Right lobe of liver (tissue), 6 donors: ENCODE results near the gene SOCS3. TPM values are rescaled to one million over a fixed set of nuclear protein-coding genes. Genes with fewer than 3 reads are reported as not detected.

Experiments
- ATAC-seq, 4 donors: fragments of 200-7000 bp; cut with Tn5 transposase; one replicate each; pipeline ENCODE4 v1.9.1; 2020; ENCODE audit warnings: mild to moderate bottlenecking in 4 of 4, moderate library complexity in 4 of 4
- DNase-seq, 3 donors: peaks; one replicate each; pipeline ENCODE4 v3.0.0-alpha.2; 2020
- H3K27ac ChIP-seq, 3 donors: fragments of 200-600 bp; one replicate each; pipeline ENCODE4 v1.8.0; 2022
- H3K27me3 ChIP-seq, 2 donors: fragments of 200-600 bp; one replicate each; pipeline ENCODE4 v1.8.0; 2022
- H3K36me3 ChIP-seq, 4 donors: fragments of 200-600 bp; sonication (generic) in 1 of 4; one replicate each; pipeline versions ENCODE4 v1.5.1 to v1.8.0; 2017 to 2022; ENCODE audit warnings: control low read depth in 1 of 4
- H3K4me1 ChIP-seq, 4 donors: fragments of 200-600 bp; sonication (generic) in 1 of 4; one replicate each; pipeline versions ENCODE4 v1.5.1 to v1.8.0; 2017 to 2022; ENCODE audit warnings: control low read depth in 1 of 4
- H3K4me3 ChIP-seq, 3 donors: fragments of 200-600 bp; one replicate each; pipeline ENCODE4 v1.8.0; 2022
- H3K9me3 ChIP-seq, 4 donors: fragments of 200-600 bp; sonication (generic) in 1 of 4; one replicate each; pipeline versions ENCODE4 v1.5.1 to v1.8.0; 2017 to 2022; ENCODE audit warnings: control low read depth in 1 of 4
- CTCF ChIP-seq, 4 donors: fragments of 200-600 bp in 3 of 4; fragments of 450-650 bp in 1 of 4; IDR thresholded peaks; one replicate each; pipeline versions ENCODE4 v1.5.1 to v1.8.0; 2016 to 2022; ENCODE audit warnings: antibody characterized with exemption in 4 of 4, mild to moderate bottlenecking in 2 of 4
- POLR2A ChIP-seq: fragments of 450-650 bp; IDR thresholded peaks from one replicate; pipeline ENCODE4 v1.6.1; 2017; ENCODE audit warnings: antibody characterized with exemption, mild to moderate bottlenecking
- WGBS: methylation state at CpG from one replicate; pipeline ENCODE4 v1.1.6; 2018; ENCODE audit warnings: low coverage, low lambda C conversion rate; ENCODE audit not compliant: insufficient coverage; ENCODE audit errors: missing lambda C conversion rate; 5-methylcytosine and 5-hydroxymethylcytosine counted together
- intact Hi-C, 2 donors: fragments of 100-400 bp; cut with DNase I; formaldehyde crosslinking; loops; one replicate each; pipeline versions ENCODE4 v1.11.2 to v1.14.1; 2022
- small RNA-seq, 2 experiments: library from RNA; depleted of rRNA; stranded (forward); fragments of <200 nt; gene quantifications; one replicate each; pipeline ENCODE3, GENCODE V24; 2016
- total RNA-seq, 6 experiments: library from RNA; depleted of rRNA in 2 of 6; stranded (reverse); fragments of >200 nt in 2 of 6; fragmentation: NEBNext Ultra II Directional in 3 of 6; extraction: Animal tissue kit (Norgen Biotek cat#: 25700) in 3 of 6; gene quantifications; one replicate each; pipeline versions ENCODE4 v1.1.0 to v1.2.4, GENCODE V29; 2016 to 2023
- donor health status: DM: no; HTN: yes; CAD: no.
- donor health status: DM: no; HTN: no; CAD: no.
- donor health status: DM: no; HTN: no; CAD: no.
- donor health status: DM: no; HTN: yes; CAD: no.
- donor health status: DM: no; HTN: yes; CAD: no.

The SOCS3 gene
- total RNA-seq, 6 experiments from 2014 or later, result 1.2 to 87.3 (median 24.1) TPM

DNA sequence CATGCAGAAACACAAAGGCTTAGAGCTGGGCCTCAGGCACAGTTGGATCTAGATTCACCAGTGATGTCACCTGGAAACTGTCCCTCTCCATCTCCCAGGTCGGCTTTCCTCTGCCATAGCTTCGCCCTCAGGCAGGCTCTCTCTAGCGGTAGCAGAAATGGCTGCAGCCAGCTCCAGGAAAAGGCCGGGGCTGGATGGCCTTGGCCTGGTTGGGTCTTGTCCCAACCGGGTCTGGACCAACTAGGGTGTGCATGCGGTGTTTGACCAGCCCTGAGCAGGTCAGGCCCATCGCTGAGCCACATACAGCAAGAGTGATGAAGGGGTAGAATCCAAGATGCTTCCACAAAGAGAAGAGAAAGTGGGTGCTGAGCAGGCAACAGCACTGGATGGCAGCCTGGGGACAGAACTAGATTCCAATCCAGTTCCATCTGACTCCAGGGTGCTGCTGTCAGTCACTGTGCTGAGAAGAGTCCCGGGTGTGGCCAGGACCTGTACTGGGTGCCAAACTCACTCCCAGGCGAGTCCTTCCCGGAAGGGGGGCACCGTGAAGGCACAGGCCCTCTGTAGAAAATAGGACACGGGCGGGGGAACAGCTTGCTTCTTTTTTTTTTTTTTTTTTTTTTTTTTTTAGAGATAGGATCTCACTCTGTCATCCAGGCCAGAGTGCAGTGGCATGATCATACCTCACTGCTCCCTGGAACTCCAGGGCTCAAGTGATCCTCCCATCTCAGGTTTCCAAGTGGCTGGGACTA is 51.8 kb downstream of the SOCS3 start:
- H3K4me3 ChIP-seq, result no peak overlapping the region
- H3K9me3 ChIP-seq, result no peaks in the 10 kb centered on the region
- no peaks in the 10 kb centered on the region for H3K27me3 ChIP-seq
- no peaks in the 10 kb centered on the region for H3K36me3 ChIP-seq
- intact Hi-C loops, result no loop called here
- H3K4me1 ChIP-seq, result peaks cover 0 to 8% (median 0%) of the 10 kb centered on the region in 4 donors
- peak; percentile 81 to 85 (median 82) for DNase-seq
- 59% methylated on average over 6 of the region's 13 CpGs for WGBS
- TF ChIP-seq CTCF (IDR thresholded peaks at IDR 0.05) (peak; percentile 40 to 59 (median 44)), POLR2A (no peak)
- peak; percentile 91 to 93 (median 92) for ATAC-seq
- H3K27ac ChIP-seq, result no peak overlapping the region

- Histone ChIP-seq H3K4me1 (peaks cover 0 to 8% (median 0%) of the 10 kb centered on the region in 4 donors), H3K9me3 (no peaks in the 10 kb centered on the region), H3K4me3 (no peak overlapping the region), H3K36me3 (no peaks in the 10 kb centered on the region), H3K27ac (no peak overlapping the region), H3K27me3 (no peaks in the 10 kb centered on the region)
- 57% methylated on average over 1 of the region's 1 CpG for WGBS
- ATAC-seq (no peak), DNase-seq (no peak)
- intact Hi-C loops, result no loop called here
- no peak for TF ChIP-seq CTCF (IDR thresholded peaks at IDR 0.05)
These were observed 53.0 kb downstream of the SOCS3 start for GRCh38 chr17:78306913-78307312.

Small RNAs within 50 kb of the gene (small RNA-seq; reads per million reads assigned to genes)
- gene RF00415, result 0 reads per million in 2 experiments
- 0 reads per million in 2 experiments for gene RN7SL236P

Other genes with a start within 250 kb of the SOCS3 start
- 10 to 100 TPM; 10.9 to 24.7 (median 15.7) TPM for gene TMC6, start 231.3 kb downstream of the SOCS3 start, total RNA-seq
- gene TMC8, start 229.3 kb downstream of the SOCS3 start, total RNA-seq, result 1 to 10 TPM; 2.4 to 7.2 (median 4.8) TPM
- gene C17orf99, start 213.7 kb downstream of the SOCS3 start, total RNA-seq, result not detected
- gene SYNGR2, start 191.5 kb downstream of the SOCS3 start, total RNA-seq, result 10 to 100 TPM; 43.3 to 55.8 (median 50.4) TPM
- gene TK1, start 173.0 kb downstream of the SOCS3 start, total RNA-seq, result 1 to 10 TPM; 2.1 to 8.3 (median 4.7) TPM
- 100 to 1,000 TPM in 5 of 6 experiments, 10 to 100 TPM in 1; 96.6 to 156 (median 142) TPM for gene AFMID, start 172.7 kb downstream of the SOCS3 start, total RNA-seq
- gene BIRC5, start 145.8 kb downstream of the SOCS3 start, total RNA-seq, result 1 to 10 TPM in 4 of 6 experiments, under 1 TPM in 2; 0.57 to 2.0 (median 1.4) TPM
- not detected for gene TMEM235, start 128.4 kb downstream of the SOCS3 start, total RNA-seq
- 10 to 100 TPM in 5 of 6 experiments, 1 to 10 TPM in 1; 8.8 to 17.5 (median 13.4) TPM for gene PGS1, start 18.6 kb upstream of the SOCS3 start, total RNA-seq
- gene DNAH17, start 217.3 kb upstream of the SOCS3 start, total RNA-seq, result under 1 TPM in 1 of 6 experiments, not detected in 5; 0.04 TPM